Chondrocyte (in vitro differentiated cells): ENCODE results near the gene TIMP4. TPM values are rescaled to one million over a fixed set of nuclear protein-coding genes. Genes with fewer than 3 reads are reported as not detected.

ENCODE experiments used
- DNase-seq: peaks from one replicate; pipeline ENCODE4 v3.0.0; 2021; ENCODE audit warnings: mixed read lengths, low spot score
- H3K27ac Mint-ChIP-seq: one replicate; pipeline ENCODE4 v1.8.0; 2021; ENCODE audit warnings: mild to moderate bottlenecking, moderate library complexity, mixed read lengths; ENCODE audit not compliant: unreplicated experiment
- H3K27me3 Mint-ChIP-seq: 2 replicates; pipeline ENCODE4 v1.8.0; 2021; ENCODE audit warnings: low read depth, mixed read lengths
- H3K36me3 Mint-ChIP-seq: 2 replicates; pipeline ENCODE4 v1.8.0; 2021; ENCODE audit warnings: low read depth, mixed read lengths
- H3K4me1 Mint-ChIP-seq: 2 replicates; pipeline ENCODE4 v1.8.0; 2021; ENCODE audit warnings: low read depth, mild to moderate bottlenecking, mixed read lengths
- H3K4me3 Mint-ChIP-seq: one replicate; pipeline ENCODE4 v1.8.0; 2021; ENCODE audit warnings: mild to moderate bottlenecking, moderate library complexity, mixed read lengths; ENCODE audit not compliant: unreplicated experiment
- H3K9me3 Mint-ChIP-seq: 2 replicates; pipeline ENCODE4 v1.8.0; 2021; ENCODE audit warnings: low read depth, mixed read lengths
- CTCF ChIP-seq: fragments of 200-600 bp; sonication (generic); IDR thresholded peaks from 2 replicates; pipeline ENCODE4 v1.5.0; 2021; ENCODE audit warnings: antibody characterized with exemption, mild to moderate bottlenecking, moderate library complexity
- total RNA-seq: library from RNA; stranded (reverse); gene quantifications from 3 replicates; pipeline ENCODE4 v1.2.1, GENCODE V29; 2021

TIMP4 gene
- total RNA-seq, 1 donor from 2014 or later: 31.3 TPM

DNA sequence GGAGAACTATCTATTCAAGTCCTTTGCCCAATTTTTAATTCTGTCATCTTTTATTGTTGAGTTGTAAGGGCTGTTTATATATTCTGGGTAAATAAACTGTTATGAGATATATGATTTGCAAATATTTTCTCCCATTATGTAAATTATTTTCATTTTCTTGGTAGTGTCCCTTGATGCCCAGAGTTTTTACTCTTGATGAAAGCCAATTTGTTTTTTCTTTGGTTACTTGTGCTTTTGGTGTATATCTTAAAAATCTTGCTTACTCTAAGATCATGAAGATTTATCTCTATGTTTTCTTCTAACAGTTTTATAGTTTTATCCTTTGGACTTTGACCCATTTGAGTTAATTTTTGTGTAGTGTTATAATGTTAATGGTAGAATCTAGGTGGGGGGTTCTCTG, 44.5 kb downstream of the TIMP4 start:
- Mint-ChIP-seq H3K4me1 (no peaks in the 10 kb centered on the region), H3K27me3 (peaks cover 53% of the 10 kb centered on the region), H3K36me3 (no peaks in the 10 kb centered on the region), H3K4me3 (no peak overlapping the region), H3K27ac (no peak overlapping the region), H3K9me3 (peaks cover 10% of the 10 kb centered on the region)
- no peak for DNase-seq
- TF ChIP-seq CTCF: no peak

- peaks cover 7% of the 10 kb centered on the region for H3K9me3 Mint-ChIP-seq
- H3K4me3 Mint-ChIP-seq: no peak overlapping the region
- H3K4me1 Mint-ChIP-seq: no peaks in the 10 kb centered on the region
- no peak for DNase-seq
- no peak overlapping the region for H3K27ac Mint-ChIP-seq
- H3K27me3 Mint-ChIP-seq: peaks cover 44% of the 10 kb centered on the region
- no peak for TF ChIP-seq CTCF
- no peaks in the 10 kb centered on the region for H3K36me3 Mint-ChIP-seq
Observed at GRCh38 chr3:12107071-12107713, 51.5 kb downstream of the TIMP4 start.

Other genes starting within 250 kb of the TIMP4 start
- gene SYN2, start 154.5 kb downstream of the TIMP4 start, total RNA-seq: 0.44 to 0.97 TPM (median 0.47 TPM) in 3 replicates
- gene PPARG, start 130.2 kb upstream of the TIMP4 start, total RNA-seq: 3.3 to 9.7 TPM (median 9.2 TPM) in 3 replicates